ENCODE results near the gene PITPNM3. TPM values are rescaled to one million over a fixed set of nuclear protein-coding genes. Genes with fewer than 3 reads are reported as not detected.

Gene PITPNM3
- total RNA-seq, 1 donor from 2014 or later, result 1.4 TPM

DNA sequence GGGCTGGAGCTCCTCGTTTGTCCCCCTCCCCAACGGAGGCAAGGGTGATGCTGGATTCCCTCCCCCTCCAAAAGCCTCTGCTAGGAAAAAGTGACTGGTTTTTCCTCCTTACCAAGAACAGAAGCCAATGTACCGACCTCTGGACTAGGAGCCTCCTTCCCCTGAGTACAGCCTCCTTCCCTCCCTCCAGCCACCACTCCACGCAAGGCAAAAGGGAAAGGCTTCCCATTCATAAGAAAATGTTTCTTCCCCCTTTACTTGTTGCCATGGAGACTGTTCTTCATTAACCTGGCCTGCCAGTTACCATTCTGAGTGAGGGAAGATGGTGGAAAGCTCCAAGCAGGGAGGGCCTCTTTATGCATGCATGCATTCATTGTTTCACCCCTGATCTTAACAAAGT, 116.4 kb downstream of the PITPNM3 start:
- peaks cover 8% of the 10 kb centered on the region for H3K4me1 Mint-ChIP-seq (ENCODE audit: low read depth, unreplicated experiment)

DNA sequence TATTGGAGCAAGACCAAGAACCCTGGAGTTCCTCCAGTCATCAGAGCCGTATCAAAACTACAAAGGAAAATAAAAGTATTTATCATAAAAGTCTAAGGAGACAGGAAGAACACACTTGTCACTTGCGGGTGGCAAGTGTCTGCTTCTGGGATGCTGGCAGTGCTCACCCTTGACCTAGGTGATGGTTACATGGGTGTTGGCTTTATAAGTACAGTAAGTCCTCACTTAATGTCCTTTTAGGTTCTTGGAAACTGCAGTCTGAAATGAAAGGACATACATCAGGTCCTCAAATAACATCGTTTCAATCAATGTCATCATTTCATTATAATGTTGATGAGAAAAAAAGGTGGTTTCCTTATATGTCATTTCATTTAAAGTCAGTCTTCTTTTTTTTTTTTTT, 118.4 kb downstream of the PITPNM3 start:
- TF ChIP-seq, protein P1, sequence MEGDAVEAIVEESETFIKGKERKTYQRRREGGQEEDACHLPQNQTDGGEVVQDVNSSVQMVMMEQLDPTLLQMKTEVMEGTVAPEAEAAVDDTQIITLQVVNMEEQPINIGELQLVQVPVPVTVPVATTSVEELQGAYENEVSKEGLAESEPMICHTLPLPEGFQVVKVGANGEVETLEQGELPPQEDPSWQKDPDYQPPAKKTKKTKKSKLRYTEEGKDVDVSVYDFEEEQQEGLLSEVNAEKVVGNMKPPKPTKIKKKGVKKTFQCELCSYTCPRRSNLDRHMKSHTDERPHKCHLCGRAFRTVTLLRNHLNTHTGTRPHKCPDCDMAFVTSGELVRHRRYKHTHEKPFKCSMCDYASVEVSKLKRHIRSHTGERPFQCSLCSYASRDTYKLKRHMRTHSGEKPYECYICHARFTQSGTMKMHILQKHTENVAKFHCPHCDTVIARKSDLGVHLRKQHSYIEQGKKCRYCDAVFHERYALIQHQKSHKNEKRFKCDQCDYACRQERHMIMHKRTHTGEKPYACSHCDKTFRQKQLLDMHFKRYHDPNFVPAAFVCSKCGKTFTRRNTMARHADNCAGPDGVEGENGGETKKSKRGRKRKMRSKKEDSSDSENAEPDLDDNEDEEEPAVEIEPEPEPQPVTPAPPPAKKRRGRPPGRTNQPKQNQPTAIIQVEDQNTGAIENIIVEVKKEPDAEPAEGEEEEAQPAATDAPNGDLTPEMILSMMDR (IDR thresholded peaks at IDR 0.05; ENCODE audit: partially characterized antibody, unreplicated experiment), result no peak
- Mint-ChIP-seq H3K36me3 (ENCODE audit: unreplicated experiment) (no peaks in the 10 kb centered on the region), H3K27me3 (ENCODE audit: unreplicated experiment) (peaks cover 2% of the 10 kb centered on the region), H3K27ac (ENCODE audit: unreplicated experiment) (no peak overlapping the region), H3K9me3 (ENCODE audit: unreplicated experiment) (peaks cover 4% of the 10 kb centered on the region), H3K4me3 (ENCODE audit: unreplicated experiment) (no peak overlapping the region), H3K4me1 (ENCODE audit: low read depth, unreplicated experiment) (peaks cover 5% of the 10 kb centered on the region)
- no peak for DNase-seq

More for the DNA sequence above, 116.4 kb downstream of the PITPNM3 start:
- Mint-ChIP-seq H3K9me3 (ENCODE audit: unreplicated experiment) (peaks cover 7% of the 10 kb centered on the region), H3K27ac (ENCODE audit: unreplicated experiment) (no peak overlapping the region), H3K4me3 (ENCODE audit: unreplicated experiment) (no peak overlapping the region), H3K27me3 (ENCODE audit: unreplicated experiment) (peaks cover 2% of the 10 kb centered on the region), H3K36me3 (ENCODE audit: unreplicated experiment) (no peaks in the 10 kb centered on the region)
- no peak for DNase-seq
- TF ChIP-seq, protein P1 (IDR thresholded peaks at IDR 0.05; ENCODE audit: partially characterized antibody, unreplicated experiment), result no peak

DNA sequence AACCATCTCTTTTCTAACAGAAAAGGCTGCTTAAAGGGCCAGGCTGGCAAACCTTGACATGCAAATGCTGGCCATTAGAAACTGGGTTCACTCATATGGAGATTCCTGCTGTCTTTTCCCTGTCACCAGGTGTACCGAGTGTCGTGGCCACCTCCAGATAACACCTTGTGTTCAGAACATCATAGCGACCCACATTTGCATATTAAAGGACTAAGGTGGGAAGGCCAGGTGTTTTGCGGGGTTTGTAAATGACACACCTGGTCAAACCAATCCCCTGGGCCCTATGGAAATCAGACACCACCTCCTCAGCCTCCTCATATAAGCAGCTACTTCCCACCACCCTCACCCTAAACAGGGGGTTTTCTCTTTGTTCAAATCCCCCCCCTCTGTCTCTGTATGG, 118.9 kb downstream of the PITPNM3 start:
- TF ChIP-seq, protein P1 (IDR thresholded peaks at IDR 0.05; ENCODE audit: partially characterized antibody, unreplicated experiment), result no peak
- Mint-ChIP-seq H3K9me3 (ENCODE audit: unreplicated experiment) (peaks cover 4% of the 10 kb centered on the region), H3K4me3 (ENCODE audit: unreplicated experiment) (no peak overlapping the region), H3K27ac (ENCODE audit: unreplicated experiment) (no peak overlapping the region), H3K36me3 (ENCODE audit: unreplicated experiment) (no peaks in the 10 kb centered on the region), H3K27me3 (ENCODE audit: unreplicated experiment) (peaks cover 2% of the 10 kb centered on the region), H3K4me1 (ENCODE audit: low read depth, unreplicated experiment) (peaks cover 5% of the 10 kb centered on the region)
- no peak for DNase-seq

DNA sequence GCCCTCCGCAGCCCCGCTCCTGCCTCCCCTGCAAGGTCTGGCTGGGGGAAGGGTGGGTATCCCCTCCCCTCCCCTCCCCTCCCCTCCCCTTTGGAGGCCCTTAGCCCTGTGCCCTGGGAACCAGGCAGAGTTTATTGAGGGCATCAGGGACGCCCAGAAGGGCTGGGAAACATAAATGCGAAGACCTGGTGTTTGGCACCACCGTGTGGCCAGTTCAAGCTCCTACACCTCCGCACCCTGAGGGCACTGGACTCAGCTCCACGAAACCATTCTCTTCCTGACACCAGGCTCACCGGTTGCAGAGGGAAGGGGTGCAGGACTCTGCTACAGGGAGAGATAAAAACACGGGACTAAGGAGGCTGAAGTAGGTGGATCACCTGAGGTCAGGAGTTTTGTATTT, 120.4 kb downstream of the PITPNM3 start:
- Mint-ChIP-seq H3K36me3 (ENCODE audit: unreplicated experiment) (no peaks in the 10 kb centered on the region), H3K27ac (ENCODE audit: unreplicated experiment) (no peak overlapping the region), H3K27me3 (ENCODE audit: unreplicated experiment) (no peaks in the 10 kb centered on the region), H3K9me3 (ENCODE audit: unreplicated experiment) (peaks cover 2% of the 10 kb centered on the region), H3K4me1 (ENCODE audit: low read depth, unreplicated experiment) (peaks cover 5% of the 10 kb centered on the region), H3K4me3 (ENCODE audit: unreplicated experiment) (no peak overlapping the region)
- TF ChIP-seq, protein P1 (IDR thresholded peaks at IDR 0.05; ENCODE audit: partially characterized antibody, unreplicated experiment), result peak; percentile 88
- DNase-seq, result peak; percentile 83

DNA sequence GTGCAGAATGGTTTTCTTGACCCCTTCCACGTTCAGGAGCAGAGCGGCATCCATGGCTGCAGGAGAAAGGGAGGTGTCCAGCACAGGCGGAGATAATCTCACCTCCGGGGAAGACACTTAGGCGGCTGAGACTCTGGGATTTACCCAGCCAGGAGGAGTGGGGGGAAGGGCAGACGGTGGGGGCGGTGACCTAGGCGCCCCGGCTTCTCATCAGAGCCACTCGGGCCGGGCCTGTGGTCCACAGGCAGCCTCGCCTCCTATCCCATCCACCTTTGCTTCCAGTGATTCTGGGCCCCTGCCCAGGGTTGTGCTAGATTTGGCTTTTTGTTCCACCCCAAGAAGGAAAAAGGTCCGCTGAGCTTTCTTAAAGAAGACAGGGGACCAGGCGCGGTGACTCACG, 121.3 kb downstream of the PITPNM3 start, which contains the start of gene AIPL1:
AIPL1 (minus strand) TSS at position 71 of the 400 bp plus-strand sequence; CDS start at position 54, 17 bp downstream.
- TF ChIP-seq, protein P1 (IDR thresholded peaks at IDR 0.05; ENCODE audit: partially characterized antibody, unreplicated experiment), result no peak
- Mint-ChIP-seq H3K36me3 (ENCODE audit: unreplicated experiment) (no peaks in the 10 kb centered on the region), H3K4me1 (ENCODE audit: low read depth, unreplicated experiment) (peaks cover 5% of the 10 kb centered on the region), H3K27me3 (ENCODE audit: unreplicated experiment) (no peaks in the 10 kb centered on the region), H3K9me3 (ENCODE audit: unreplicated experiment) (peaks cover 5% of the 10 kb centered on the region), H3K4me3 (ENCODE audit: unreplicated experiment) (no peak within 1 kb of the TSS), H3K27ac (ENCODE audit: unreplicated experiment) (no peak within 1 kb of the TSS)
- DNase-seq, result no peak
